SJCRH30 (cell line): ENCODE results near the gene KCNE4. TPM values are rescaled to one million over a fixed set of nuclear protein-coding genes. Genes with fewer than 3 reads are reported as not detected.

Experiments used
- DNase-seq, 2 experiments: peaks; one replicate each; pipeline ENCODE4 v3.0.0-alpha.2; 2015 to 2020
- H3K27ac ChIP-seq: fragments of 250-450 bp; sonication (Bioruptor Pico); 2 replicates; pipeline ENCODE4 v1.5.1; 2020; ENCODE audit warnings: mild to moderate bottlenecking, moderate library complexity
- H3K27me3 ChIP-seq: fragments of 250-450 bp; sonication (Bioruptor Pico); 2 replicates; pipeline ENCODE4 v1.5.1; 2020; ENCODE audit warnings: mild to moderate bottlenecking, moderate library complexity
- H3K36me3 ChIP-seq: fragments of 250-450 bp; sonication (Bioruptor Pico); 2 replicates; pipeline ENCODE4 v1.5.1; 2020; ENCODE audit warnings: mild to moderate bottlenecking, moderate library complexity
- H3K4me1 ChIP-seq: fragments of 250-450 bp; sonication (Bioruptor Pico); 2 replicates; pipeline ENCODE4 v1.5.1; 2020; ENCODE audit warnings: mild to moderate bottlenecking, moderate library complexity
- H3K4me3 ChIP-seq: fragments of 250-450 bp; sonication (Bioruptor Pico); 2 replicates; pipeline ENCODE4 v1.5.1; 2020; ENCODE audit warnings: mild to moderate bottlenecking, moderate library complexity
- H3K9me3 ChIP-seq: fragments of 250-450 bp; sonication (Bioruptor Pico); replicated peaks from 2 replicates; pipeline ENCODE4 v1.5.1; 2020; ENCODE audit warnings: mild to moderate bottlenecking, moderate library complexity
- total RNA-seq: library from RNA; depleted of rRNA; stranded (reverse); fragments of >200 nt; shearing (Covaris generic); gene quantifications from 2 replicates; pipeline ENCODE4 v1.2.3, GENCODE V29; 2014

Gene KCNE4
- total RNA-seq, 1 experiment from 2014 or later: 0.02 TPM

GRCh38 chr2:223058952-223059716, 7.1 kb downstream of the KCNE4 start:
- H3K27ac ChIP-seq: no peak overlapping the region
- no peak for DNase-seq

GRCh38 chr2:223060201-223060825, 8.3 kb downstream of the KCNE4 start:
- Histone ChIP-seq H3K36me3 (no peaks in the 10 kb centered on the region), H3K27ac (no peak overlapping the region), H3K27me3 (peaks cover 7% of the 10 kb centered on the region), H3K4me3 (no peak overlapping the region), H3K9me3 (no peaks in the 10 kb centered on the region), H3K4me1 (no peaks in the 10 kb centered on the region)
- no peak for DNase-seq

More at GRCh38 chr2:223058952-223059716, 7.1 kb downstream of the KCNE4 start:
- Histone ChIP-seq H3K4me1 (no peaks in the 10 kb centered on the region), H3K36me3 (no peaks in the 10 kb centered on the region), H3K9me3 (no peaks in the 10 kb centered on the region), H3K27me3 (peaks cover 9% of the 10 kb centered on the region), H3K4me3 (no peak overlapping the region)

- no peak for DNase-seq
- H3K9me3 ChIP-seq: no peaks in the 10 kb centered on the region
- no peaks in the 10 kb centered on the region for H3K4me1 ChIP-seq
- H3K27ac ChIP-seq: no peak overlapping the region
- no peaks in the 10 kb centered on the region for H3K36me3 ChIP-seq
- H3K27me3 ChIP-seq: peaks cover 3% of the 10 kb centered on the region; the same call in 1 of the 2 replicates
- H3K4me3 ChIP-seq: no peak overlapping the region
Observed at GRCh38 chr2:223062396-223062795, 10.4 kb downstream of the KCNE4 start.

GRCh38 chr2:223065107-223065506, 13.1 kb downstream of the KCNE4 start:
- H3K4me1 ChIP-seq: no peaks in the 10 kb centered on the region
- peaks cover 3% of the 10 kb centered on the region; the same call in 1 of the 2 replicates for H3K27me3 ChIP-seq
- no peaks in the 10 kb centered on the region for H3K9me3 ChIP-seq
- H3K36me3 ChIP-seq: no peaks in the 10 kb centered on the region
- DNase-seq: no peak
- no peak overlapping the region for H3K27ac ChIP-seq
- no peak overlapping the region for H3K4me3 ChIP-seq

- no peak overlapping the region for H3K4me3 ChIP-seq
- DNase-seq: no peak
- no peak overlapping the region for H3K27ac ChIP-seq
- no peaks in the 10 kb centered on the region for H3K4me1 ChIP-seq
- H3K27me3 ChIP-seq: no peaks in the 10 kb centered on the region; the same call in 1 of the 2 replicates
- no peaks in the 10 kb centered on the region for H3K36me3 ChIP-seq
- no peaks in the 10 kb centered on the region for H3K9me3 ChIP-seq
Observed at GRCh38 chr2:223066721-223067120, 14.7 kb downstream of the KCNE4 start.

- Histone ChIP-seq H3K27me3 (no peaks in the 10 kb centered on the region), H3K4me1 (no peaks in the 10 kb centered on the region), H3K27ac (no peak overlapping the region), H3K9me3 (no peaks in the 10 kb centered on the region), H3K36me3 (no peaks in the 10 kb centered on the region), H3K4me3 (no peak overlapping the region)
- DNase-seq: no peak
Observed at GRCh38 chr2:223068071-223068470, 16.1 kb downstream of the KCNE4 start.

- Histone ChIP-seq H3K4me3 (no peak overlapping the region), H3K9me3 (no peaks in the 10 kb centered on the region), H3K27me3 (no peaks in the 10 kb centered on the region), H3K4me1 (no peaks in the 10 kb centered on the region), H3K27ac (no peak overlapping the region), H3K36me3 (no peaks in the 10 kb centered on the region)
- no peak for DNase-seq
Observed at GRCh38 chr2:223069465-223069864, 17.5 kb downstream of the KCNE4 start.

- Histone ChIP-seq H3K27ac (no peak overlapping the region), H3K27me3 (no peaks in the 10 kb centered on the region), H3K4me1 (no peaks in the 10 kb centered on the region), H3K36me3 (no peaks in the 10 kb centered on the region), H3K4me3 (no peak overlapping the region), H3K9me3 (no peaks in the 10 kb centered on the region)
- DNase-seq: no peak
Observed at GRCh38 chr2:223069988-223070387, 18.0 kb downstream of the KCNE4 start.

- Histone ChIP-seq H3K4me1 (no peaks in the 10 kb centered on the region), H3K27me3 (no peaks in the 10 kb centered on the region), H3K4me3 (no peak overlapping the region), H3K36me3 (no peaks in the 10 kb centered on the region), H3K9me3 (no peaks in the 10 kb centered on the region), H3K27ac (no peak overlapping the region)
- DNase-seq: no peak
Observed at GRCh38 chr2:223071139-223071538, 19.1 kb downstream of the KCNE4 start.

GRCh38 chr2:223072826-223073225, 20.8 kb downstream of the KCNE4 start:
- DNase-seq: no peak
- no peaks in the 10 kb centered on the region for H3K36me3 ChIP-seq
- no peaks in the 10 kb centered on the region for H3K9me3 ChIP-seq
- no peak overlapping the region for H3K4me3 ChIP-seq
- H3K27ac ChIP-seq: no peak overlapping the region
- H3K4me1 ChIP-seq: no peaks in the 10 kb centered on the region
- H3K27me3 ChIP-seq: no peaks in the 10 kb centered on the region

GRCh38 chr2:223075301-223076270, 23.6 kb downstream of the KCNE4 start:
- Histone ChIP-seq H3K9me3 (no peaks in the 10 kb centered on the region), H3K4me1 (no peaks in the 10 kb centered on the region), H3K27me3 (0 out of 2 replicates have a peak, but pooled peaks cover 2% of the 10 kb centered on the region), H3K36me3 (no peaks in the 10 kb centered on the region), H3K27ac (no peak overlapping the region), H3K4me3 (no peak overlapping the region)
- DNase-seq: no peak

GRCh38 chr2:223076573-223076972, 24.6 kb downstream of the KCNE4 start:
- Histone ChIP-seq H3K4me3 (no peak overlapping the region), H3K9me3 (no peaks in the 10 kb centered on the region), H3K4me1 (no peaks in the 10 kb centered on the region), H3K27ac (no peak overlapping the region), H3K27me3 (0 out of 2 replicates have a peak, but pooled peaks cover 2% of the 10 kb centered on the region), H3K36me3 (no peaks in the 10 kb centered on the region)
- no peak for DNase-seq

GRCh38 chr2:223078482-223078881, 26.5 kb downstream of the KCNE4 start:
- no peaks in the 10 kb centered on the region for H3K4me1 ChIP-seq

GRCh38 chr2:223079378-223079777, 27.4 kb downstream of the KCNE4 start:
- Histone ChIP-seq H3K36me3 (no peaks in the 10 kb centered on the region), H3K9me3 (no peaks in the 10 kb centered on the region), H3K4me3 (no peak overlapping the region), H3K27ac (no peak overlapping the region), H3K4me1 (no peaks in the 10 kb centered on the region), H3K27me3 (0 out of 2 replicates have a peak, but pooled peaks cover 2% of the 10 kb centered on the region)
- no peak for DNase-seq

More at GRCh38 chr2:223078482-223078881, 26.5 kb downstream of the KCNE4 start:
- H3K27me3 ChIP-seq: 0 out of 2 replicates have a peak, but pooled peaks cover 2% of the 10 kb centered on the region
- H3K36me3 ChIP-seq: no peaks in the 10 kb centered on the region
- H3K4me3 ChIP-seq: no peak overlapping the region
- H3K27ac ChIP-seq: no peak overlapping the region
- no peaks in the 10 kb centered on the region for H3K9me3 ChIP-seq
- DNase-seq: no peak
